ENCODE data around the gene RNF25. TPM values are rescaled to one million over a fixed set of nuclear protein-coding genes. Genes with fewer than 3 reads are reported as not detected.

The RNF25 gene
- total and polyA plus RNA-seq, 11 donors = 9.7 to 24.0 (median 16.0) TPM

DNA sequence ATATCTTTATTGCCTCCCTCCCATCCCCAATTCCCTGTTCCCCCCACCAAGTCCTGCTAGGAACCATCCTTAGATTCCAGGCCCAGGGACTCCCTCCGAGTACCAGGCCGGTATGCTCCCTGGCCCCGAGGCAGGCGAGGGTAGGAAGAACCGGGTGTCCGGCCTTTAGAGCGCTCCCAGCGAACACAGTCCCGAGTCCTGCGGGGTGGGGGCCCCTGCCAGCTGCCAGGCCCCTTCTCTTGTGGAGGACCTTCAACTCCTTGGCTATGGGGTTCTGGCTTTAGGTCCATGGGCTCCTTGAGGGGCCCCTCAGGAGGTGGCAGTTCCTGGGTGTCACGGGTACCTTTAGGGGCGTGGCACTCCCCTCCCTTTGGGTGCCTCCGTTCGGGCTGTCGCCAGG is 7.9 kb downstream of the RNF25 start:
- no peak overlapping the region for H3K4me3 ChIP-seq
- no peak for ATAC-seq
- TF ChIP-seq POLR2A (IDR thresholded peaks at IDR 0.05) = no peak
- TF ChIP-seq, protein P1, sequence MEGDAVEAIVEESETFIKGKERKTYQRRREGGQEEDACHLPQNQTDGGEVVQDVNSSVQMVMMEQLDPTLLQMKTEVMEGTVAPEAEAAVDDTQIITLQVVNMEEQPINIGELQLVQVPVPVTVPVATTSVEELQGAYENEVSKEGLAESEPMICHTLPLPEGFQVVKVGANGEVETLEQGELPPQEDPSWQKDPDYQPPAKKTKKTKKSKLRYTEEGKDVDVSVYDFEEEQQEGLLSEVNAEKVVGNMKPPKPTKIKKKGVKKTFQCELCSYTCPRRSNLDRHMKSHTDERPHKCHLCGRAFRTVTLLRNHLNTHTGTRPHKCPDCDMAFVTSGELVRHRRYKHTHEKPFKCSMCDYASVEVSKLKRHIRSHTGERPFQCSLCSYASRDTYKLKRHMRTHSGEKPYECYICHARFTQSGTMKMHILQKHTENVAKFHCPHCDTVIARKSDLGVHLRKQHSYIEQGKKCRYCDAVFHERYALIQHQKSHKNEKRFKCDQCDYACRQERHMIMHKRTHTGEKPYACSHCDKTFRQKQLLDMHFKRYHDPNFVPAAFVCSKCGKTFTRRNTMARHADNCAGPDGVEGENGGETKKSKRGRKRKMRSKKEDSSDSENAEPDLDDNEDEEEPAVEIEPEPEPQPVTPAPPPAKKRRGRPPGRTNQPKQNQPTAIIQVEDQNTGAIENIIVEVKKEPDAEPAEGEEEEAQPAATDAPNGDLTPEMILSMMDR (IDR thresholded peaks at IDR 0.05) = no peak
- H3K27ac ChIP-seq = no peak overlapping the region
- intact Hi-C loops (cut with DNase I) = no loop called here
- no peaks in the 10 kb centered on the region for H3K9me3 ChIP-seq
- no peaks in the 10 kb centered on the region for H3K27me3 ChIP-seq
- peaks cover 0 to 75% (median 74%) of the 10 kb centered on the region in 9 donors for H3K36me3 ChIP-seq
- 87 to 92% (median 88%) methylated on average over 7 to 15 of the region's 15 CpGs for WGBS, 4 donors
- DNase-seq = no peak
- peaks cover 0 to 15% (median 8%) of the 10 kb centered on the region in 12 donors for H3K4me1 ChIP-seq

DNA sequence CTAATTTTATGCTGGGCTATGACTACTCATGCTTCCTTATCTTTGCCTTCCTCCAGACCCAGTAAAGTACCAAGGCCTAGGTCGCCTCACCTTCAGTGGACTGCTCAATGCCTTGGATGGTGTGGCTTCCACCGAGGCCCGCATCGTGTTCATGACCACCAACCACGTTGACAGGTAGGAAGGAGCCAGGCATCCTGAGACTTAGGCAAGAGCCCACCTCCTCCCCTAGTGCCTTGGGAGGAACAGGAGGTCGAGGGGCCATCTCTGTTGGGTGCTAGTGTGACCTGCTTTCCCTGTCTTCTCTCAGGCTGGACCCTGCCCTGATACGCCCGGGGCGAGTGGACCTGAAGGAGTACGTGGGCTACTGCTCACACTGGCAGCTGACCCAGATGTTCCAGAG is 9.0 kb downstream of the RNF25 start:
- H3K9me3 ChIP-seq = no peaks in the 10 kb centered on the region
- peaks cover 0 to 69% (median 64%) of the 10 kb centered on the region in 9 donors for H3K36me3 ChIP-seq
- TF ChIP-seq POLR2A (IDR thresholded peaks at IDR 0.05) = no peak
- TF ChIP-seq, protein P1 (IDR thresholded peaks at IDR 0.05) = no peak
- H3K27me3 ChIP-seq = no peaks in the 10 kb centered on the region
- intact Hi-C loops (cut with DNase I) = no loop called here
- no peak for ATAC-seq
- no peak overlapping the region for H3K4me3 ChIP-seq
- DNase-seq = no peak
- H3K27ac ChIP-seq = no peak overlapping the region
- WGBS, 4 donors = 84 to 92% (median 90%) methylated on average over 9 to 10 of the region's 10 CpGs
- H3K4me1 ChIP-seq = peaks cover 0 to 23% (median 17%) of the 10 kb centered on the region in 12 donors

DNA sequence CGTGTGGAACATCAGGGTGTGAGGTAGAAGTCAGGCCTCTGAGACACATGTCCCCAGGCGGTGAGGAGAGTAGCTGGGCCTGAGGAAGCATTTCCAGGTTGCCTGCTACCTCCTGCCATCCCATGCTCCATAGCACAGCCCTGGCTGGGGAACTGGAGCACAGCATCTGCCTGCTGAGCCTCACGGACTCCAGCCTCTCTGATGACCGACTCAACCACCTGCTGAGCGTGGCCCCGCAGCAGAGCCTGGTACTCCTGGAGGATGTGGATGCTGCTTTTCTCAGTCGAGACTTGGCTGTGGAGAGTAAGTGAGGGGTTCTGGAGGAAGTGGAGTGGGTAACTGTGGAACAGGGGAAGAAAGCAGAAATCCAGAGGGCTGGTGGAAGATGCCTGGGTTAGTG is 9.4 kb downstream of the RNF25 start:
- H3K27ac ChIP-seq = no peak overlapping the region
- H3K4me3 ChIP-seq = no peak overlapping the region
- 83 to 90% (median 85%) methylated on average over 7 of the region's 7 CpGs for WGBS, 4 donors
- intact Hi-C loops (cut with DNase I) = no loop called here
- H3K4me1 ChIP-seq = peaks cover 0 to 26% (median 18%) of the 10 kb centered on the region in 12 donors
- DNase-seq (no peak), ATAC-seq (no peak)
- H3K9me3 ChIP-seq = no peaks in the 10 kb centered on the region
- peaks cover 0 to 69% (median 63%) of the 10 kb centered on the region in 9 donors for H3K36me3 ChIP-seq
- TF ChIP-seq, protein P1 (IDR thresholded peaks at IDR 0.05) = no peak
- no peak for TF ChIP-seq POLR2A (IDR thresholded peaks at IDR 0.05)
- no peaks in the 10 kb centered on the region for H3K27me3 ChIP-seq

DNA sequence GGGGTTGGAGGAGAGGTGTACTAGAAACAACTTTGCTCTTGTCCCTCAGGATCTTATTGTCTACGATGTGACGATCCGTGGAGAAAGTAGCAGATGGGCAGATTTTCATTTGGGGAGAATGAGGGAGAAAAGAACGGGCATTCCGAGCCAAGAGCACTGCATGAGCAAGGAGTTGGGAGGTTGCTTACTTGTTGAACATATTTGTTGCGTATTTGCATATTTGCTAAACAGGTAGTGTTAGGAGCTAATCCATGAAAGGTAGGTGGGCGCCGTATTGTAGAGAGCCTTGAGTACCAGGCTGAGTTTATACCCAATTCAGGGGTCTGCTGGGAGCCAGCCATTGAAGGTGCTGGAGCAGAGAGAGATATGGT is 11.8 kb downstream of the RNF25 start:
- ATAC-seq = no peak
- H3K27ac ChIP-seq = peak overlapping the region in 11 of 12 donors; percentile 36 to 91 (median 82)
- DNase-seq = no peak
- peaks cover 0 to 65% (median 59%) of the 10 kb centered on the region in 9 donors for H3K36me3 ChIP-seq
- H3K9me3 ChIP-seq = no peaks in the 10 kb centered on the region
- no peaks in the 10 kb centered on the region for H3K27me3 ChIP-seq
- H3K4me3 ChIP-seq = peak overlapping the region; percentile 60 to 96 (median 88)
- peaks cover 0 to 45% (median 25%) of the 10 kb centered on the region in 12 donors for H3K4me1 ChIP-seq
- intact Hi-C loops (cut with DNase I) = loop anchor here in 7 of 10 donors (1.0 to 10.0 kb wide), 8 partner anchors 12 to 255 kb away; partner anchors contain the start of genes CNOT9 (in 3 of the 7), USP37 (in 3 of the 7), RNF25 (in 1 of the 7) and STK36 (in 1 of the 7)
- WGBS, 4 donors = 12 to 26% (median 19%) methylated on average over 8 of the region's 8 CpGs
- TF ChIP-seq POLR2A (IDR thresholded peaks at IDR 0.05) = no peak
- TF ChIP-seq, protein P1 (IDR thresholded peaks at IDR 0.05) = no peak
